SK-N-SH treated with all-trans-retinoic acid at 6 μM for 48 hours (cell line): ENCODE results near the gene USP12.

ENCODE experiments used
- GLIS3 ChIP-seq: fragments of 250-450 bp; sonication (Bioruptor Pico); IDR thresholded peaks from 2 replicates; pipeline ENCODE4 v1.5.0; 2020; ENCODE audit warnings: mild to moderate bottlenecking, moderate library complexity
- OSR1 ChIP-seq: fragments of 250-450 bp; sonication (Bioruptor Pico); IDR thresholded peaks from 2 replicates; pipeline ENCODE4 v1.8.0; 2022; ENCODE audit warnings: moderate library complexity, mild to moderate bottlenecking, inconsistent platforms
- SNAI2 ChIP-seq: fragments of 250-450 bp; sonication (Bioruptor Pico); IDR thresholded peaks from 2 replicates; pipeline ENCODE4 v1.5.0; 2020; ENCODE audit warnings: mild to moderate bottlenecking, moderate library complexity
- TCF4 ChIP-seq: fragments of 250-450 bp; sonication (Bioruptor Pico); IDR thresholded peaks from 2 replicates; pipeline ENCODE4 v1.8.0; 2021; ENCODE audit warnings: mild to moderate bottlenecking, moderate library complexity, borderline replicate concordance
- TOX ChIP-seq: fragments of 250-450 bp; sonication (Bioruptor Pico); IDR thresholded peaks from 2 replicates; pipeline ENCODE4 v1.8.0; 2021; ENCODE audit warnings: mild to moderate bottlenecking, moderate library complexity, borderline replicate concordance
- ZNF565 ChIP-seq: fragments of 450-650 bp; formaldehyde crosslinking; conservative IDR thresholded peaks from 2 replicates; pipeline ENCODE4 v1.5.0; 2020; ENCODE audit warnings: low read depth, mild to moderate bottlenecking, moderate library complexity
- TF ChIP-seq, protein P1 (sequence below): fragments of 250-450 bp; sonication (Bioruptor Pico); IDR thresholded peaks from 2 replicates; pipeline ENCODE4 v1.8.0; 2020; ENCODE audit warnings: mild to moderate bottlenecking, moderate library complexity, borderline replicate concordance
- TF ChIP-seq, protein P2 (sequence below): fragments of 250-450 bp; sonication (Bioruptor Pico); IDR thresholded peaks from 2 replicates; pipeline ENCODE4 v1.5.1; 2020; ENCODE audit warnings: low read depth, mild to moderate bottlenecking, moderate library complexity
- TF ChIP-seq, protein P3 (sequence below): fragments of 250-450 bp; sonication (Bioruptor Pico); IDR thresholded peaks from 2 replicates; pipeline ENCODE4 v1.5.0; 2020; ENCODE audit warnings: mild to moderate bottlenecking, moderate library complexity

DNA sequence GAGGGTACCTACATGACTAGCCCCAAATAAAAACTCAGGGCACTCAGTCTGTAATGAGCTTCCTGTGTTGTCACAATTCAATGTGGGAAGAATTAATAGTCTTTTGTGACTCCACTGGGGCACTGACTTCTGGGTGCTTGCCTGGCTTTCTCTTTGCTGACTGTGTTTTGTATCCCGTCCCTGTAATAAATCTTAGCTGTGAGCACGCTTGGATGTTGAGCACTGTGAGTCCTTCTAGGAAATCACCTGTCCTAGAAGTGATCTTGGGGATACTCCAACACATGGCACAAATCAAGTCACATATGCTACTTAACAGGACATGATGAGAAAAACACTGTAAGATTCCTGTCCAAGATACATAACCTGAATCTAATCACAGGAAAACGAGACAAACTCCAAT is 83.0 kb downstream of the USP12 start:
- TF ChIP-seq ZNF565 (CRISPR knock-in tag) = no peak
- TF ChIP-seq, protein P1, sequence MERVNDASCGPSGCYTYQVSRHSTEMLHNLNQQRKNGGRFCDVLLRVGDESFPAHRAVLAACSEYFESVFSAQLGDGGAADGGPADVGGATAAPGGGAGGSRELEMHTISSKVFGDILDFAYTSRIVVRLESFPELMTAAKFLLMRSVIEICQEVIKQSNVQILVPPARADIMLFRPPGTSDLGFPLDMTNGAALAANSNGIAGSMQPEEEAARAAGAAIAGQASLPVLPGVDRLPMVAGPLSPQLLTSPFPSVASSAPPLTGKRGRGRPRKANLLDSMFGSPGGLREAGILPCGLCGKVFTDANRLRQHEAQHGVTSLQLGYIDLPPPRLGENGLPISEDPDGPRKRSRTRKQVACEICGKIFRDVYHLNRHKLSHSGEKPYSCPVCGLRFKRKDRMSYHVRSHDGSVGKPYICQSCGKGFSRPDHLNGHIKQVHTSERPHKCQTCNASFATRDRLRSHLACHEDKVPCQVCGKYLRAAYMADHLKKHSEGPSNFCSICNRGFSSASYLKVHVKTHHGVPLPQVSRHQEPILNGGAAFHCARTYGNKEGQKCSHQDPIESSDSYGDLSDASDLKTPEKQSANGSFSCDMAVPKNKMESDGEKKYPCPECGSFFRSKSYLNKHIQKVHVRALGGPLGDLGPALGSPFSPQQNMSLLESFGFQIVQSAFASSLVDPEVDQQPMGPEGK (CRISPR knock-in tag) = no peak
- TF ChIP-seq, protein P2, sequence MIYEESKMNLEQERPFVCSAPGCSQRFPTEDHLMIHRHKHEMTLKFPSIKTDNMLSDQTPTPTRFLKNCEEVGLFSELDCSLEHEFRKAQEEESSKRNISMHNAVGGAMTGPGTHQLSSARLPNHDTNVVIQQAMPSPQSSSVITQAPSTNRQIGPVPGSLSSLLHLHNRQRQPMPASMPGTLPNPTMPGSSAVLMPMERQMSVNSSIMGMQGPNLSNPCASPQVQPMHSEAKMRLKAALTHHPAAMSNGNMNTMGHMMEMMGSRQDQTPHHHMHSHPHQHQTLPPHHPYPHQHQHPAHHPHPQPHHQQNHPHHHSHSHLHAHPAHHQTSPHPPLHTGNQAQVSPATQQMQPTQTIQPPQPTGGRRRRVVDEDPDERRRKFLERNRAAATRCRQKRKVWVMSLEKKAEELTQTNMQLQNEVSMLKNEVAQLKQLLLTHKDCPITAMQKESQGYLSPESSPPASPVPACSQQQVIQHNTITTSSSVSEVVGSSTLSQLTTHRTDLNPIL (CRISPR knock-in tag) = no peak
- TF ChIP-seq TOX = no peak
- TF ChIP-seq OSR1 (CRISPR knock-in tag) = no peak
- no peak for TF ChIP-seq TCF4 (CRISPR knock-in tag)
- TF ChIP-seq GLIS3 (CRISPR knock-in tag) = no peak
- no peak for TF ChIP-seq SNAI2
- TF ChIP-seq, protein P3, sequence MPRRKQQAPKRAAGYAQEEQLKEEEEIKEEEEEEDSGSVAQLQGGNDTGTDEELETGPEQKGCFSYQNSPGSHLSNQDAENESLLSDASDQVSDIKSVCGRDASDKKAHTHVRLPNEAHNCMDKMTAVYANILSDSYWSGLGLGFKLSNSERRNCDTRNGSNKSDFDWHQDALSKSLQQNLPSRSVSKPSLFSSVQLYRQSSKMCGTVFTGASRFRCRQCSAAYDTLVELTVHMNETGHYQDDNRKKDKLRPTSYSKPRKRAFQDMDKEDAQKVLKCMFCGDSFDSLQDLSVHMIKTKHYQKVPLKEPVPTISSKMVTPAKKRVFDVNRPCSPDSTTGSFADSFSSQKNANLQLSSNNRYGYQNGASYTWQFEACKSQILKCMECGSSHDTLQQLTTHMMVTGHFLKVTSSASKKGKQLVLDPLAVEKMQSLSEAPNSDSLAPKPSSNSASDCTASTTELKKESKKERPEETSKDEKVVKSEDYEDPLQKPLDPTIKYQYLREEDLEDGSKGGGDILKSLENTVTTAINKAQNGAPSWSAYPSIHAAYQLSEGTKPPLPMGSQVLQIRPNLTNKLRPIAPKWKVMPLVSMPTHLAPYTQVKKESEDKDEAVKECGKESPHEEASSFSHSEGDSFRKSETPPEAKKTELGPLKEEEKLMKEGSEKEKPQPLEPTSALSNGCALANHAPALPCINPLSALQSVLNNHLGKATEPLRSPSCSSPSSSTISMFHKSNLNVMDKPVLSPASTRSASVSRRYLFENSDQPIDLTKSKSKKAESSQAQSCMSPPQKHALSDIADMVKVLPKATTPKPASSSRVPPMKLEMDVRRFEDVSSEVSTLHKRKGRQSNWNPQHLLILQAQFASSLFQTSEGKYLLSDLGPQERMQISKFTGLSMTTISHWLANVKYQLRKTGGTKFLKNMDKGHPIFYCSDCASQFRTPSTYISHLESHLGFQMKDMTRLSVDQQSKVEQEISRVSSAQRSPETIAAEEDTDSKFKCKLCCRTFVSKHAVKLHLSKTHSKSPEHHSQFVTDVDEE (CRISPR knock-in tag) = no peak
